ENCODE measurements around the gene ZNF564. TPM values are rescaled to one million over a fixed set of nuclear protein-coding genes. Genes with fewer than 3 reads are reported as not detected.

ZNF564 gene
- total and polyA plus RNA-seq, 2 of the 13 experiments (the other 11 are each of a cell fraction or from before 2014, with no cell fraction given): 2.3 to 11.1 TPM

GRCh38 chr19:12484371-12485051 is 66.8 kb downstream of the ZNF564 start, which contains the start of gene ZNF709 (continued):
- TF ChIP-seq UBTF (CRISPR knock-in tag; IDR thresholded peaks at IDR 0.05) (peak; percentile 92), SKI (IDR thresholded peaks at IDR 0.05; ENCODE audit: partially characterized antibody) (peak; percentile 10), ZNF563 (CRISPR knock-in tag; IDR thresholded peaks at IDR 0.05) (peak; percentile 86; the same call in 1 of the 2 replicates), PAWR (CRISPR knock-in tag; IDR thresholded peaks at IDR 0.05; ENCODE audit: borderline replicate concordance) (peak; percentile 64; the same call in 1 of the 2 replicates), ZNF710 (CRISPR knock-in tag; IDR thresholded peaks at IDR 0.05; ENCODE audit: borderline replicate concordance) (peak; percentile 36; the same call in 1 of the 2 replicates), ZNF44 (CRISPR knock-in tag; IDR thresholded peaks at IDR 0.05) (peak; percentile 14; the same call in 1 of the 2 replicates), TGIF2 (CRISPR knock-in tag; IDR thresholded peaks at IDR 0.05) (no peak), TCF7 (IDR thresholded peaks at IDR 0.05; ENCODE audit: low read depth) (no peak), RARA (CRISPR knock-in tag; IDR thresholded peaks at IDR 0.05) (peak; percentile 20; the same call in 1 of the 2 replicates), NFKBIZ (CRISPR knock-in tag; IDR thresholded peaks at IDR 0.05) (peak; percentile 61; the same call in 1 of the 2 replicates), MIER3 (CRISPR knock-in tag; IDR thresholded peaks at IDR 0.05; ENCODE audit: borderline replicate concordance) (0 out of 2 replicates have a peak, but pooled peaks have one; percentile 22), ZNF136 (CRISPR knock-in tag; IDR thresholded peaks at IDR 0.05; ENCODE audit: low read depth) (no peak), ZSCAN22 (CRISPR knock-in tag; IDR thresholded peaks at IDR 0.05) (no peak), ZNF124 (CRISPR knock-in tag; IDR thresholded peaks at IDR 0.05) (no peak), RFXAP (CRISPR knock-in tag; IDR thresholded peaks at IDR 0.05; ENCODE audit: borderline replicate concordance) (peak; percentile 45; the same call in 1 of the 2 replicates), HNRNPLL (IDR thresholded peaks at IDR 0.05; ENCODE audit: low read depth, low read length, poor library complexity, severe bottlenecking) (peak; percentile 95), ZNF350 (CRISPR knock-in tag; IDR thresholded peaks at IDR 0.05; ENCODE audit: borderline replicate concordance, low read depth) (peak; percentile 83), PHF8 (CRISPR knock-in tag; IDR thresholded peaks at IDR 0.05) (peak; percentile 92), CENPBD1 (CRISPR knock-in tag; IDR thresholded peaks at IDR 0.05; ENCODE audit: borderline replicate concordance, low read depth) (no peak), ZNF678 (CRISPR knock-in tag; IDR thresholded peaks at IDR 0.05) (0 out of 2 replicates have a peak, but pooled peaks have one; percentile 74), SALL1 (CRISPR knock-in tag; IDR thresholded peaks at IDR 0.05) (peak; percentile 59; the same call in 1 of the 2 replicates), SPEN (CRISPR knock-in tag; IDR thresholded peaks at IDR 0.05; ENCODE audit: low read depth) (peak; percentile 67; the same call in 1 of the 2 replicates), ZNF576 (CRISPR knock-in tag; IDR thresholded peaks at IDR 0.05) (no peak), PITX1 (CRISPR knock-in tag; IDR thresholded peaks at IDR 0.05) (peak; percentile 63; the same call in 1 of the 2 replicates), ZC3H13 (CRISPR knock-in tag; IDR thresholded peaks at IDR 0.05) (peak; percentile 48; the same call in 1 of the 2 replicates), TOPORS (CRISPR knock-in tag; IDR thresholded peaks at IDR 0.05) (no peak)
